Rectal smooth muscle tissue (tissue), 1 donor: ENCODE data around the gene PLCXD1.
A peak's percentile ranks its signal among the peaks of the same experiment; 100 is the strongest.

ENCODE experiments used
- H3K27ac ChIP-seq: one replicate; pipeline ENCODE4 v1.7.0; 2013; ENCODE audit warnings: low read depth, low read length, inconsistent platforms
- H3K27me3 ChIP-seq: one replicate; pipeline ENCODE4 v1.7.0; 2013; ENCODE audit warnings: low read length; ENCODE audit not compliant: control insufficient read depth, insufficient read depth
- H3K36me3 ChIP-seq: one replicate; pipeline ENCODE4 v1.7.0; 2013; ENCODE audit warnings: low read length; ENCODE audit not compliant: control insufficient read depth, insufficient read depth
- H3K4me1 ChIP-seq: one replicate; pipeline ENCODE4 v1.7.0; 2013; ENCODE audit warnings: low read length; ENCODE audit not compliant: control insufficient read depth, insufficient read depth
- H3K4me3 ChIP-seq: one replicate; pipeline ENCODE4 v1.7.0; 2013; ENCODE audit warnings: low read length
- H3K9ac ChIP-seq: one replicate; pipeline ENCODE4 v1.7.0; 2013; ENCODE audit warnings: low read length

Gene PLCXD1

GRCh38 chrX:308821-309520 is 27.8 kb downstream of the PLCXD1 start:
- Histone ChIP-seq H3K4me1 (no peaks in the 10 kb centered on the region), H3K4me3 (no peak overlapping the region), H3K9ac (no peak overlapping the region), H3K27me3 (no peaks in the 10 kb centered on the region), H3K27ac (no peak overlapping the region), H3K36me3 (peaks cover 39% of the 10 kb centered on the region)

DNA sequence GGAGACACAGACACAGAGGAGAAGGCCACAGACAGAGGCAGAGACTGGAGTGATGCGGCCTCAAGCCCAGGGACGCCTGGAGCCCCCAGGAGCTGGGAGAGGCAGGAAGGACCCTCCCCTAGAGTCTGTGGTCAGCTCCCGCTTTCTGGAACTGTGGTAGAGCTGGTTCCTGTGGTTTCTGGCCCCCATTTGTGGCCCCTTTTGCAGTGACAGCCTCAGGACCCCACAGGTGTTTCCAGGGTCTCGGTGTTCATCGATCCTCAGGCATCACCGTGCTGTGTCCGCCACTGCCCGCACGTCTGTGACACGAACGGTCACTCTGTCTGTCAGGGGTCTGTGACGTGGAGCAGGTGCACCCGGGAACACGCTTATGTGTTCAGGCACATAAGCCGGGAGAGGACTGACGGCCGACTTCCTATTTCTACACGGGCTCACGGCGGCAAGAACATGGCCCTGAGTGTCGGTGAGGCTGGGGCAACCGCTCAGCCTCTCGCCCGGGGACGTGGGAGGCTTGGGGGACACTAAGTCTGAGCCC is 29.5 kb downstream of the PLCXD1 start:
- Histone ChIP-seq H3K27ac (no peak overlapping the region), H3K4me3 (no peak overlapping the region), H3K27me3 (no peaks in the 10 kb centered on the region), H3K4me1 (no peaks in the 10 kb centered on the region), H3K36me3 (peaks cover 37% of the 10 kb centered on the region), H3K9ac (no peak overlapping the region)

GRCh38 chrX:311156-312129 is 30.3 kb downstream of the PLCXD1 start:
- Histone ChIP-seq H3K27me3 (no peaks in the 10 kb centered on the region), H3K4me3 (no peak overlapping the region), H3K36me3 (peaks cover 33% of the 10 kb centered on the region), H3K9ac (no peak overlapping the region), H3K4me1 (no peaks in the 10 kb centered on the region), H3K27ac (no peak overlapping the region)

GRCh38 chrX:312621-313331 is 31.6 kb downstream of the PLCXD1 start:
- peaks cover 33% of the 10 kb centered on the region for H3K36me3 ChIP-seq

DNA sequence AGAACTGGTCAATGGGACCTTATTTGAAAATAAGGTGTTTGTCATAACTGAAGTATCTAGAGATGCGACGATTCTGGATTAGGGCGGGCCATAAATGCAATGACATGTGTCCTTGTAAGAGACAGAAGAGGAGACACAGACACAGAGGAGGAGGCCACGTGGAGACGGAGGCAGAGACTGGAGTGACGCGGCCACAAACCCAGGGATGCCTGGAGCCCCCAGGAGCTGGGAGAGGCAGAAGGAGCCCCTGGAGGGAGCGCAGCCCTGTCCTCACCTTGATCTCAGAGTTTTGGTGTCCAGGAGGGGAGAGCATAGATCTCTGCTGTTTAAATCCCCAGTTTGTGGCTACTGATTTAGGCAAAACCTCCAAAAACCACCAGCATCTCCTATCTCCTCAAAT is 32.4 kb downstream of the PLCXD1 start:
- H3K27me3 ChIP-seq, result no peaks in the 10 kb centered on the region
- no peak overlapping the region for H3K27ac ChIP-seq
- H3K36me3 ChIP-seq, result peaks cover 33% of the 10 kb centered on the region
- no peaks in the 10 kb centered on the region for H3K4me1 ChIP-seq
- no peak overlapping the region for H3K9ac ChIP-seq
- H3K4me3 ChIP-seq, result no peak overlapping the region

More at GRCh38 chrX:312621-313331, 31.6 kb downstream of the PLCXD1 start:
- Histone ChIP-seq H3K27me3 (no peaks in the 10 kb centered on the region), H3K27ac (no peak overlapping the region), H3K4me1 (no peaks in the 10 kb centered on the region), H3K4me3 (no peak overlapping the region), H3K9ac (no peak overlapping the region)

- Histone ChIP-seq H3K4me1 (no peaks in the 10 kb centered on the region), H3K27ac (no peak overlapping the region), H3K36me3 (peaks cover 30% of the 10 kb centered on the region), H3K9ac (no peak overlapping the region), H3K4me3 (no peak overlapping the region), H3K27me3 (no peaks in the 10 kb centered on the region)
Measured at GRCh38 chrX:314049-314448, 32.9 kb downstream of the PLCXD1 start.

DNA sequence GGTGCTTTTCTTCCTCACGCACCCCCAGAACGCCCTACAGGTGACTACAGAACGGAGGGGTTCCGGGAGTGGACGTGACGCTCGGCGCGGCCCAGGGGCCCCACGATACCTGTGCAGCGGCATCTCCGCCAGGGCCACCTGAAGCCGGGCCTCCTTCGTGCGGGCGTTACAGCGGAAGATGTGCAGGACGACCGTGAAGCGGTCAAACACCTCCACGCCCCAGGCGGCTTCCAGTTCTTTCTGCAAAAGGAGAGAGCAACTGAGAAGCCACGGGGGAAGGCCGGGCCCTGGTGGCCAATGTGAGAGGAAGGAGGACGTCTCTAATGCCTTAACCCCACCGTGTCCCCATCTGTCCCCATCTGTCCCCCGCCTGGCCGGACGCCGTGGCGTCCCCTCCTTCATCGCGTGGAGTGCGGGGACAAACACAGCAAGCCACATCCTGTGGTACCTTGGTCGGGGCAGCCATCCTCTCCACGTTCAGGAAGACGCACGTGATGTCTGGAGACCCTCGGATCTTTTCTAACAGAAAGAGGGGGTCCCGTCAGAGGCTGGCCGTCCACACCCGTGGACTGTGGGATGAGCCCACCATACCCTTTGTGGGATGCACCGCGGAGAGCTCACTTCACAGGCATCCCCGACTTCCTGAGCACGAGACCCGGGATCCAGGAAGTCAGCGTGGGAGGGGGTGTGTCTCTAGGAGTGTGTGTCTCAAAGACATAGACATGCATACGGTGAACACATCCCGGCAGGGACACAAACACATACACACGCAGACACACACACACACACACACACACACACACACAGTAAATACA is 33.8 kb downstream of the PLCXD1 start:
- Histone ChIP-seq H3K27ac (no peak overlapping the region), H3K36me3 (peaks cover 25% of the 10 kb centered on the region), H3K27me3 (no peaks in the 10 kb centered on the region)

DNA sequence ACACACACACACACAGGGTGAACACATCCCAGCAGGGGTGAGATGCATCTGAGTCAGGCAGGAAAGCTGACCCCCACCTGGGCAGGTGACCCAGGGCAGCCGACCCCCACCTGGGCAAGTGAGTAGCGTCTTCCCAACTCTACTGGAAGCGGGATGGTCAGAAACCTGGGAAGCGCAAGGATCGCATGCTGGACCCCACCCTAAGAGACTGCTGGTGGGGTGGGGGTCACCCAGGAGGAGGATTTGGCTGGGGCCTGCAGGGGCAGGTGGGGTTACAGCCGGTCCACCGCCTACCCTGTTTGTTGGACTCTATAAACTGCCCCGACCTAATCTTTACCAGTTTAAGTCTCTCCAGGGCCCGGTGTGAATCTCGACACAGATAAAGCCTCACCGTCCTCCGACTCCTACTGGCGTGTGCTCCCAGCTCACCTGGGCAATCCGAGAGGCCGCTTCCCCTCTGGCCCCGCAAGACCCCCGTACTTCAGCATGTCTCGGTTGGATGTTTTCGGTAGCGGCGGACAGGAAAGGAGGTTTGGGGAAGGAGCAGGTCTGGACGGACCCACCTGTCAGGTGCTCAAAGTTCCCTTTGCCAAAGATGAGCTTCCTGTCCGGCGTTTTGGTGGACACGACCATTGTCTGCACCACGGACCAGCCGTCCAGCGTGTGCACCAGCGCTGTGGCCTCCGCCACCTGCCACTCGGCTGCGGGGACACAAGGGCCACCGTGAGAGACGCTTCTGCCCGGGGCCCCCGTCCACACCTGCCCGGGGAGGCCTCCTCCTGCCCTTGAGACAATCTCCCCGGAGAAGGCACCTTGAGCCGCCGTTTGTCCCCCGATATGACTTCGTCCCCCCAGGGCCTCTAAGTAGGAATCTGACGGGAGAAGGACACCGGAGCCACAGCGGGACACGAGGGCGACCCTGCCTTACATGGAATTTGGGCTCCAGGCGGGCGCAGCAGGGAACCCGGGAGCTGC is 35.5 kb downstream of the PLCXD1 start:
- H3K4me1 ChIP-seq, result peaks cover 3% of the 10 kb centered on the region
- H3K27ac ChIP-seq, result no peak overlapping the region
- H3K27me3 ChIP-seq, result no peaks in the 10 kb centered on the region
- H3K9ac ChIP-seq, result no peak overlapping the region
- peaks cover 19% of the 10 kb centered on the region for H3K36me3 ChIP-seq
- H3K4me3 ChIP-seq, result no peak overlapping the region

More for the DNA sequence above, 33.8 kb downstream of the PLCXD1 start:
- Histone ChIP-seq H3K4me1 (no peaks in the 10 kb centered on the region), H3K4me3 (no peak overlapping the region), H3K9ac (no peak overlapping the region)

DNA sequence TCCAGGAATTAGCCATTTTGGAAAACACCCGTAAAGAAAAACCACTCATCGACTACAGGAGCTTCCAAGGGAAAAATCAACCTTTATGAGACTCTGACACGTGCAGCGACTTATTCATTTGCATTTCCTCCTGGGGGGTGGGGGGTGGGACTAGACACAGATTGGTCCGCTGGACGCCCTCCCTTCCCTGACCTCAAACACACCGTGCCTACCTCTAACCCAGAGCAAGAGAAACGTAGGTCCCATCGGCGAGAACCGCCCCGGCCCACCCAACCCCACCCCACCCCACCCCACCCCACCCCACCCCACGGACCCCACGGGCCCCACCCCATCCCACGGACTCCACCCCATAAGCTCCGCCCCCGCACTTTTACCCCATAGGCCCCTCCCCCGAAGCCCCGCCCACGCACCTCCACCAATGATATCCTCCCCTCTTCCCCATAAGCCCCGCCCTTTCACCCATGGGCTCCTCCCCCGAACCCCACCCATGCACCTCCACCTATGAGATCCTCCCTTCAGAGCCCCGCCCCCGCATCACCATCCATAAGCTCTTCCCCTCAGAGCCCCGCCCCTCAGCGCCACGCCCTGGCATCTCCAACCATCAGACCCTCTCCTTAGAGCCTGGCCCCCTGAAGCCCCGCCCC is 36.4 kb downstream of the PLCXD1 start:
- peaks cover 3% of the 10 kb centered on the region for H3K4me1 ChIP-seq
- H3K36me3 ChIP-seq, result peaks cover 10% of the 10 kb centered on the region
- no peak overlapping the region for H3K27ac ChIP-seq
- H3K9ac ChIP-seq, result no peak overlapping the region
- peak overlapping the region; percentile 83 for H3K4me3 ChIP-seq
- H3K27me3 ChIP-seq, result no peaks in the 10 kb centered on the region

GRCh38 chrX:318068-318738 is 37.0 kb downstream of the PLCXD1 start:
- H3K27ac ChIP-seq, result peak overlapping the region; percentile 89
- peak overlapping the region; percentile 83 for H3K4me3 ChIP-seq
- H3K4me1 ChIP-seq, result peaks cover 3% of the 10 kb centered on the region
- peak overlapping the region; percentile 62 for H3K9ac ChIP-seq
- H3K36me3 ChIP-seq, result peaks cover 9% of the 10 kb centered on the region
- H3K27me3 ChIP-seq, result no peaks in the 10 kb centered on the region
